ENCODE measurements around the gene TRMU. TPM values are rescaled to one million over a fixed set of nuclear protein-coding genes. Genes with fewer than 3 reads are reported as not detected.

TRMU gene
- total and polyA plus RNA-seq, 2 experiments from 2014 or later: 48.3 to 70.4 TPM

- no peaks in the 10 kb centered on the region; the same call in 2 of the 3 replicates for H3K9me3 Mint-ChIP-seq
- DNase-seq (ENCODE audit: low spot score) (no peak), ATAC-seq (no peak)
- Histone ChIP-seq H4K20me1 (replicated peaks; ENCODE audit: insufficient read depth) (peaks cover 14% of the 10 kb centered on the region), H3F3A (replicated peaks; ENCODE audit: low read depth) (0 out of 2 replicates have a peak, but pooled peaks cover 3% of the 10 kb centered on the region), H2AFZ (no peak overlapping the region), H3K9me2 (ENCODE audit: insufficient read depth) (no peaks in the 10 kb centered on the region), H3K27ac (ENCODE audit: low read depth) (no peak overlapping the region), H3K36me3 (ENCODE audit: insufficient read depth) (peaks cover 34% of the 10 kb centered on the region), H3K4me2 (no peak overlapping the region), H3K4me3 (no peak overlapping the region), H3K27me3 (ENCODE audit: insufficient read depth) (no peaks in the 10 kb centered on the region), H3K79me2 (replicated peaks; ENCODE audit: insufficient read depth) (peaks cover 18% of the 10 kb centered on the region; the same call in 1 of the 2 replicates), H3K4me1 (ENCODE audit: insufficient read depth) (no peaks in the 10 kb centered on the region)
- no peaks in the 10 kb centered on the region for H3K4me1 Mint-ChIP-seq
- H3K27me3 Mint-ChIP-seq (ENCODE audit: insufficient read depth, low read depth, poor library complexity): peaks cover 2% of the 10 kb centered on the region
- H3K36me3 Mint-ChIP-seq (ENCODE audit: low read depth): peaks cover 88% of the 10 kb centered on the region
- no peak for TF ChIP-seq EZH2 (IDR thresholded peaks at IDR 0.05; ENCODE audit: low read depth, unreplicated experiment)
- TF ChIP-seq NANOG (IDR thresholded peaks at IDR 0.05; ENCODE audit: borderline replicate concordance): no peak
- TF ChIP-seq, protein P1, sequence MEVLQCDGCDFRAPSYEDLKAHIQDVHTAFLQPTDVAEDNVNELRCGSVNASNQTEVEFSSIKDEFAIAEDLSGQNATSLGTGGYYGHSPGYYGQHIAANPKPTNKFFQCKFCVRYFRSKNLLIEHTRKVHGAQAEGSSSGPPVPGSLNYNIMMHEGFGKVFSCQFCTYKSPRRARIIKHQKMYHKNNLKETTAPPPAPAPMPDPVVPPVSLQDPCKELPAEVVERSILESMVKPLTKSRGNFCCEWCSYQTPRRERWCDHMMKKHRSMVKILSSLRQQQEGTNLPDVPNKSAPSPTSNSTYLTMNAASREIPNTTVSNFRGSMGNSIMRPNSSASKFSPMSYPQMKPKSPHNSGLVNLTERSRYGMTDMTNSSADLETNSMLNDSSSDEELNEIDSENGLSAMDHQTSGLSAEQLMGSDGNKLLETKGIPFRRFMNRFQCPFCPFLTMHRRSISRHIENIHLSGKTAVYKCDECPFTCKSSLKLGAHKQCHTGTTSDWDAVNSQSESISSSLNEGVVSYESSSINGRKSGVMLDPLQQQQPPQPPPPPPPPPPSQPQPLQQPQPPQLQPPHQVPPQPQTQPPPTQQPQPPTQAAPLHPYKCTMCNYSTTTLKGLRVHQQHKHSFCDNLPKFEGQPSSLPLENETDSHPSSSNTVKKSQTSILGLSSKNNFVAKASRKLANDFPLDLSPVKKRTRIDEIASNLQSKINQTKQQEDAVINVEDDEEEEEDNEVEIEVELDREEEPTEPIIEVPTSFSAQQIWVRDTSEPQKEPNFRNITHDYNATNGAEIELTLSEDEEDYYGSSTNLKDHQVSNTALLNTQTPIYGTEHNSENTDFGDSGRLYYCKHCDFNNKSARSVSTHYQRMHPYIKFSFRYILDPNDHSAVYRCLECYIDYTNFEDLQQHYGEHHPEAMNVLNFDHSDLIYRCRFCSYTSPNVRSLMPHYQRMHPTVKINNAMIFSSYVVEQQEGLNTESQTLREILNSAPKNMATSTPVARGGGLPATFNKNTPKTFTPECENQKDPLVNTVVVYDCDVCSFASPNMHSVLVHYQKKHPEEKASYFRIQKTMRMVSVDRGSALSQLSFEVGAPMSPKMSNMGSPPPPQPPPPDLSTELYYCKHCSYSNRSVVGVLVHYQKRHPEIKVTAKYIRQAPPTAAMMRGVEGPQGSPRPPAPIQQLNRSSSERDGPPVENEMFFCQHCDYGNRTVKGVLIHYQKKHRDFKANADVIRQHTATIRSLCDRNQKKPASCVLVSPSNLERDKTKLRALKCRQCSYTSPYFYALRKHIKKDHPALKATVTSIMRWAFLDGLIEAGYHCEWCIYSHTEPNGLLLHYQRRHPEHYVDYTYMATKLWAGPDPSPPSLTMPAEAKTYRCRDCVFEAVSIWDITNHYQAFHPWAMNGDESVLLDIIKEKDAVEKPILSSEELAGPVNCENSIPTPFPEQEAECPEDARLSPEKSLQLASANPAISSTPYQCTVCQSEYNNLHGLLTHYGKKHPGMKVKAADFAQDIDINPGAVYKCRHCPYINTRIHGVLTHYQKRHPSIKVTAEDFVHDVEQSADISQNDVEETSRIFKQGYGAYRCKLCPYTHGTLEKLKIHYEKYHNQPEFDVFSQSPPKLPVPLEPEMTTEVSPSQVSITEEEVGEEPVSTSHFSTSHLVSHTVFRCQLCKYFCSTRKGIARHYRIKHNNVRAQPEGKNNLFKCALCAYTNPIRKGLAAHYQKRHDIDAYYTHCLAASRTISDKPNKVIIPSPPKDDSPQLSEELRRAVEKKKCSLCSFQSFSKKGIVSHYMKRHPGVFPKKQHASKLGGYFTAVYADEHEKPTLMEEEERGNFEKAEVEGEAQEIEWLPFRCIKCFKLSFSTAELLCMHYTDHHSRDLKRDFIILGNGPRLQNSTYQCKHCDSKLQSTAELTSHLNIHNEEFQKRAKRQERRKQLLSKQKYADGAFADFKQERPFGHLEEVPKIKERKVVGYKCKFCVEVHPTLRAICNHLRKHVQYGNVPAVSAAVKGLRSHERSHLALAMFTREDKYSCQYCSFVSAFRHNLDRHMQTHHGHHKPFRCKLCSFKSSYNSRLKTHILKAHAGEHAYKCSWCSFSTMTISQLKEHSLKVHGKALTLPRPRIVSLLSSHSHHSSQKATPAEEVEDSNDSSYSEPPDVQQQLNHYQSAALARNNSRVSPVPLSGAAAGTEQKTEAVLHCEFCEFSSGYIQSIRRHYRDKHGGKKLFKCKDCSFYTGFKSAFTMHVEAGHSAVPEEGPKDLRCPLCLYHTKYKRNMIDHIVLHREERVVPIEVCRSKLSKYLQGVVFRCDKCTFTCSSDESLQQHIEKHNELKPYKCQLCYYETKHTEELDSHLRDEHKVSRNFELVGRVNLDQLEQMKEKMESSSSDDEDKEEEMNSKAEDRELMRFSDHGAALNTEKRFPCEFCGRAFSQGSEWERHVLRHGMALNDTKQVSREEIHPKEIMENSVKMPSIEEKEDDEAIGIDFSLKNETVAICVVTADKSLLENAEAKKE (CRISPR knock-in tag; IDR thresholded peaks at IDR 0.05): no peak
- TF ChIP-seq CREB1 (CRISPR knock-in tag; IDR thresholded peaks at IDR 0.05; ENCODE audit: low read depth): no peak
- no peak for TF ChIP-seq ZNF331 (CRISPR knock-in tag; IDR thresholded peaks at IDR 0.05; ENCODE audit: low read depth)
- no peak overlapping the region for H3K27ac Mint-ChIP-seq
- no peak overlapping the region for H3K4me3 Mint-ChIP-seq
Measured at GRCh38 chr22:46347646-46348045, 12.1 kb downstream of the TRMU start.

- Mint-ChIP-seq H3K27me3 (ENCODE audit: insufficient read depth, low read depth, poor library complexity) (peaks cover 2% of the 10 kb centered on the region), H3K9me3 (no peaks in the 10 kb centered on the region; the same call in 2 of the 3 replicates), H3K4me3 (no peak overlapping the region), H3K36me3 (ENCODE audit: low read depth) (peaks cover 87% of the 10 kb centered on the region), H3K4me1 (no peaks in the 10 kb centered on the region), H3K27ac (no peak overlapping the region)
- H3F3A ChIP-seq (replicated peaks; ENCODE audit: low read depth): 0 out of 2 replicates have a peak, but pooled peaks cover 3% of the 10 kb centered on the region
- no peak overlapping the region for H3K4me2 ChIP-seq
- no peak overlapping the region for H3K4me3 ChIP-seq
- TF ChIP-seq POLR2AphosphoS5 (IDR thresholded peaks at IDR 0.05; ENCODE audit: low read depth) (no peak), NANOG (IDR thresholded peaks at IDR 0.05; ENCODE audit: borderline replicate concordance) (no peak), REST (IDR thresholded peaks at IDR 0.05; ENCODE audit: unreplicated experiment) (no peak)
- peaks cover 34% of the 10 kb centered on the region for H3K36me3 ChIP-seq (ENCODE audit: insufficient read depth)
- H3K27ac ChIP-seq (ENCODE audit: low read depth): no peak overlapping the region
- H4K20me1 ChIP-seq (replicated peaks; ENCODE audit: insufficient read depth): peaks cover 11% of the 10 kb centered on the region
- H3K79me2 ChIP-seq (replicated peaks; ENCODE audit: insufficient read depth): peaks cover 18% of the 10 kb centered on the region; the same call in 1 of the 2 replicates
- H3K4me1 ChIP-seq (ENCODE audit: insufficient read depth): no peaks in the 10 kb centered on the region
- no peak overlapping the region for H2AFZ ChIP-seq
- ATAC-seq (no peak), DNase-seq (ENCODE audit: low spot score) (no peak)
- H3K9me2 ChIP-seq (ENCODE audit: insufficient read depth): no peaks in the 10 kb centered on the region
- H3K27me3 ChIP-seq (ENCODE audit: insufficient read depth): no peaks in the 10 kb centered on the region
Measured at GRCh38 chr22:46348099-46348695, 12.7 kb downstream of the TRMU start.

Measured in GM23338 (cell line).